HepG2 (cell line): ENCODE results near the gene SCARF1. TPM values are rescaled to one million over a fixed set of nuclear protein-coding genes. Genes with fewer than 3 reads are reported as not detected.

Source experiments
- CC2D1A ChIP-seq: sonication (generic); formaldehyde crosslinking; IDR thresholded peaks from 2 replicates; pipeline ENCODE4 v1.8.1; 2023; ENCODE audit warnings: mild to moderate bottlenecking, missing genetic modification reagents
- GZF1 ChIP-seq: sonication (generic); formaldehyde crosslinking; IDR thresholded peaks from 2 replicates; pipeline ENCODE4 v1.5.1; 2020; ENCODE audit warnings: mild to moderate bottlenecking, missing genetic modification reagents
- NCOA1 ChIP-seq: sonication (generic); formaldehyde crosslinking; IDR thresholded peaks from 2 replicates; pipeline ENCODE4 v1.9.0; 2021; ENCODE audit warnings: missing genetic modification reagents
- NR1H2 ChIP-seq: sonication (generic); formaldehyde crosslinking; IDR thresholded peaks from 2 replicates; pipeline ENCODE4 v1.8.1; 2022; ENCODE audit warnings: low read depth, missing genetic modification reagents, borderline replicate concordance
- PLSCR1 ChIP-seq: sonication (generic); formaldehyde crosslinking; IDR thresholded peaks from 2 replicates; pipeline ENCODE4 v1.5.0; 2020; ENCODE audit warnings: missing genetic modification reagents, mild to moderate bottlenecking, borderline replicate concordance
- PPARG ChIP-seq: conservative IDR thresholded peaks from 2 replicates; pipeline ENCODE4 v1.6.1; 2016; ENCODE audit warnings: missing biosample characterization, missing genetic modification reagents
- STAG1 ChIP-seq: sonication (generic); formaldehyde crosslinking; IDR thresholded peaks from 2 replicates; pipeline ENCODE4 v1.4.0; 2020; ENCODE audit warnings: missing genetic modification reagents
- STAT6 ChIP-seq: sonication (generic); formaldehyde crosslinking; IDR thresholded peaks from 2 replicates; pipeline ENCODE4 v1.4.0; 2020; ENCODE audit warnings: missing genetic modification reagents, mild to moderate bottlenecking, borderline replicate concordance
- WIZ ChIP-seq: sonication (generic); formaldehyde crosslinking; IDR thresholded peaks from 2 replicates; pipeline ENCODE4 v1.5.1; 2020; ENCODE audit warnings: mild to moderate bottlenecking, missing genetic modification reagents
- ZC3H4 ChIP-seq: sonication (generic); formaldehyde crosslinking; IDR thresholded peaks from 2 replicates; pipeline ENCODE4 v1.4.0; 2020; ENCODE audit warnings: missing genetic modification reagents, borderline replicate concordance
- ZKSCAN8 ChIP-seq: IDR thresholded peaks from 2 replicates; pipeline ENCODE4 v1.6.1; 2016; ENCODE audit warnings: borderline replicate concordance, missing genetic modification reagents, missing compliant biosample characterization
- ZNF251 ChIP-seq: sonication (generic); formaldehyde crosslinking; IDR thresholded peaks from 2 replicates; pipeline ENCODE4 v1.9.0; 2021; ENCODE audit warnings: mild to moderate bottlenecking, missing genetic modification reagents
- ZNF282 ChIP-seq: fragments of 450-650 bp; IDR thresholded peaks from 2 replicates; pipeline ENCODE4 v1.6.1; 2018; ENCODE audit not compliant: partially characterized antibody
- ZNF576 ChIP-seq: sonication (generic); formaldehyde crosslinking; IDR thresholded peaks from 2 replicates; pipeline ENCODE4 v1.4.0; 2020; ENCODE audit warnings: mild to moderate bottlenecking, missing genetic modification reagents
- ZNF703 ChIP-seq: sonication (generic); formaldehyde crosslinking; IDR thresholded peaks from 2 replicates; pipeline ENCODE4 v1.5.1; 2020; ENCODE audit warnings: missing genetic modification reagents, mild to moderate bottlenecking, moderate library complexity, borderline replicate concordance
- ZSCAN30 ChIP-seq: sonication (generic); formaldehyde crosslinking; IDR thresholded peaks from 2 replicates; pipeline ENCODE4 v1.5.0; 2020; ENCODE audit warnings: mild to moderate bottlenecking, missing genetic modification reagents
- polyA plus RNA-seq, 8 experiments: library from polyadenylated mRNA; depleted of rRNA in 3 of 8; stranded (reverse) in 7 of 8; unstranded in 1 of 8; fragments of >200 nt; fragmentation: Illumina TruSeq in 4 of 8; extraction: Trizol in 4 of 8; gene quantifications; 2 replicates each; pipeline versions ENCODE4 v1.2.1 to v1.2.3, GENCODE V29; 2011 to 2016; ENCODE audit warnings: low read depth in 4 of 8, missing spikeins in 1 of 8, mixed read lengths in 1 of 8; ENCODE audit not compliant: insufficient read depth in 1 of 8
- total RNA-seq, 5 experiments: library from RNA; depleted of rRNA; stranded (reverse); fragments of >200 nt; fragmentation: Illumina TruSeq; extraction: Trizol; gene quantifications; 2 replicates each; pipeline ENCODE4 v1.2.3, GENCODE V29; 2016; ENCODE audit warnings: low read depth in 1 of 5
- TF ChIP-seq, protein P1 (sequence below): sonication (generic); formaldehyde crosslinking; IDR thresholded peaks from 2 replicates; pipeline ENCODE4 v1.4.0; 2020; ENCODE audit warnings: mild to moderate bottlenecking, missing genetic modification reagents
- TF ChIP-seq, protein P2 (sequence below): sonication (generic); formaldehyde crosslinking; IDR thresholded peaks from 2 replicates; pipeline ENCODE4 v1.4.0; 2020; ENCODE audit warnings: mild to moderate bottlenecking, missing genetic modification reagents
- TF ChIP-seq, protein P3 (sequence below): IDR thresholded peaks from 2 replicates; pipeline ENCODE4 v1.6.1; 2012; ENCODE audit warnings: low read depth, low read length, improper control_type of control experiment
- TF ChIP-seq, protein P4 (sequence below): sonication (generic); formaldehyde crosslinking; IDR thresholded peaks from 2 replicates; pipeline ENCODE4 v1.5.1; 2020; ENCODE audit warnings: missing genetic modification reagents, mild to moderate bottlenecking, borderline replicate concordance

SCARF1 gene
- total and polyA plus RNA-seq, 2 of the 13 experiments (the other 11 are each of a cell fraction or from before 2014, with no cell fraction given) = 0.24 to 0.71 TPM

DNA sequence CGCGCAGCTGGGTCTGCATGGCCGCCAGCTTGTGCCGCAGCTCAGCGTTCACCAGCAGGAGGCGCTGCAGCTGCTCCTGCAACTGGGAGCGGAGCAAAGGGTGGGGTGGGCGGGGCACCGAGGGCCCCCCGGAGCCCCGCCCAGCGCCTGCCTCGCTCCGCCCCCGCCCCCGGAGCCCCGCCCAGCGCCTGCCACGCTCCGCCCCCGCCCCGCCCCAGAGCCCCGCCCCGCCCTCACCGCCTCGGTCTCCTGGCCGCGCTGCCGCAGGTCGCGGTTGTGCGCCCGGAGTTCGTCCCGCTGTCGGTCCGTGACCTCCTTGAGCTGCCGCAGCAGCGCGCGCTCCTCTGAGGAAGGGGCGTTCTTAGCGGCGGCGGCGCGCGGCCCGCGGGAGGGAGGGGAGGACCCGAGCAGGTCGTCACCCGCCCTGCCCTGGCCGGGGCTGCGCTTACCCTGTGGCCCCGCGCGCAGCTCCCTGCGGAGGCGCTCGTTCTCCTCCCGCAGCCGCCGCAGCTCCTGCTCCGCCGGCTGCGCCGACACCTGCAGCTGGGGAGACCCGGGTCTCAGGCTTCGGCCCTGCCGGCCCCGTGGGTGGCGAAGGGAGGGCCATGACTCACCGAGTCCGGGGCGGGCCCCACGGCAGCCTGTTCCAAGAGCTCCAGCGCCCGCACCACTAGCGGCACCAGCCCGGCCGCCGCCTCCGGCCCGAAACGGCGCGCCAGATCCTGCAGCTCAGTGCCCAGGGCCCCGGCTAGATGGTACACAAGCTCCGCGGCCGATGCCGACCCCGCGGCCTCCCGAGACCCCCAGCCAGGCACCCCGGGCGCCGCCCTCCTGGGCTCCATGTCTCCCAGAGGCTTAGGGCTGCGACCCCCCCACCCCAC lies 3.7 kb upstream of the SCARF1 start (continued):
- no peak for TF ChIP-seq ZKSCAN8 (CRISPR knock-in tag)
- TF ChIP-seq PPARG (CRISPR knock-in tag) = no peak
- peak; percentile 82 for TF ChIP-seq STAG1
- TF ChIP-seq NCOA1 (CRISPR knock-in tag) = 0 out of 2 replicates have a peak, but pooled peaks have one; percentile 58
- no peak for TF ChIP-seq ZSCAN30 (CRISPR knock-in tag)
- TF ChIP-seq, protein P1, sequence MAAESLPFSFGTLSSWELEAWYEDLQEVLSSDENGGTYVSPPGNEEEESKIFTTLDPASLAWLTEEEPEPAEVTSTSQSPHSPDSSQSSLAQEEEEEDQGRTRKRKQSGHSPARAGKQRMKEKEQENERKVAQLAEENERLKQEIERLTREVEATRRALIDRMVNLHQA = no peak
- no peak for TF ChIP-seq ZNF576 (CRISPR knock-in tag)
- TF ChIP-seq, protein P2, sequence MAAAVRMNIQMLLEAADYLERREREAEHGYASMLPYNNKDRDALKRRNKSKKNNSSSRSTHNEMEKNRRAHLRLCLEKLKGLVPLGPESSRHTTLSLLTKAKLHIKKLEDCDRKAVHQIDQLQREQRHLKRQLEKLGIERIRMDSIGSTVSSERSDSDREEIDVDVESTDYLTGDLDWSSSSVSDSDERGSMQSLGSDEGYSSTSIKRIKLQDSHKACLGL (CRISPR knock-in tag) = no peak
- no peak for TF ChIP-seq CC2D1A (CRISPR knock-in tag)
- TF ChIP-seq, protein P3, sequence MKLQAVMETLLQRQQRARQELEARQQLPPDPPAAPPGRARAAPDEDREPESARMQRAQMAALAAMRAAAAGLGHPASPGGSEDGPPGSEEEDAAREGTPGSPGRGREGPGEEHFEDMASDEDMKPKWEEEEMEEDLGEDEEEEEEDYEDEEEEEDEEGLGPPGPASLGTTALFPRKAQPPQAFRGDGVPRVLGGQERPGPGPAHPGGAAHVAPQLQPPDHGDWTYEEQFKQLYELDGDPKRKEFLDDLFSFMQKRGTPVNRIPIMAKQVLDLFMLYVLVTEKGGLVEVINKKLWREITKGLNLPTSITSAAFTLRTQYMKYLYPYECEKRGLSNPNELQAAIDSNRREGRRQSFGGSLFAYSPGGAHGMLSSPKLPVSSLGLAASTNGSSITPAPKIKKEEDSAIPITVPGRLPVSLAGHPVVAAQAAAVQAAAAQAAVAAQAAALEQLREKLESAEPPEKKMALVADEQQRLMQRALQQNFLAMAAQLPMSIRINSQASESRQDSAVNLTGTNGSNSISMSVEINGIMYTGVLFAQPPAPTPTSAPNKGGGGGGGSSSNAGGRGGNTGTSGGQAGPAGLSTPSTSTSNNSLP = no peak
- no peak for TF ChIP-seq WIZ
- no peak for TF ChIP-seq PLSCR1 (CRISPR knock-in tag)
- peak; percentile 43; the same call in 1 of the 2 replicates for TF ChIP-seq GZF1 (CRISPR knock-in tag)
- no peak for TF ChIP-seq ZNF251
- no peak for TF ChIP-seq STAT6
- TF ChIP-seq, protein P4, sequence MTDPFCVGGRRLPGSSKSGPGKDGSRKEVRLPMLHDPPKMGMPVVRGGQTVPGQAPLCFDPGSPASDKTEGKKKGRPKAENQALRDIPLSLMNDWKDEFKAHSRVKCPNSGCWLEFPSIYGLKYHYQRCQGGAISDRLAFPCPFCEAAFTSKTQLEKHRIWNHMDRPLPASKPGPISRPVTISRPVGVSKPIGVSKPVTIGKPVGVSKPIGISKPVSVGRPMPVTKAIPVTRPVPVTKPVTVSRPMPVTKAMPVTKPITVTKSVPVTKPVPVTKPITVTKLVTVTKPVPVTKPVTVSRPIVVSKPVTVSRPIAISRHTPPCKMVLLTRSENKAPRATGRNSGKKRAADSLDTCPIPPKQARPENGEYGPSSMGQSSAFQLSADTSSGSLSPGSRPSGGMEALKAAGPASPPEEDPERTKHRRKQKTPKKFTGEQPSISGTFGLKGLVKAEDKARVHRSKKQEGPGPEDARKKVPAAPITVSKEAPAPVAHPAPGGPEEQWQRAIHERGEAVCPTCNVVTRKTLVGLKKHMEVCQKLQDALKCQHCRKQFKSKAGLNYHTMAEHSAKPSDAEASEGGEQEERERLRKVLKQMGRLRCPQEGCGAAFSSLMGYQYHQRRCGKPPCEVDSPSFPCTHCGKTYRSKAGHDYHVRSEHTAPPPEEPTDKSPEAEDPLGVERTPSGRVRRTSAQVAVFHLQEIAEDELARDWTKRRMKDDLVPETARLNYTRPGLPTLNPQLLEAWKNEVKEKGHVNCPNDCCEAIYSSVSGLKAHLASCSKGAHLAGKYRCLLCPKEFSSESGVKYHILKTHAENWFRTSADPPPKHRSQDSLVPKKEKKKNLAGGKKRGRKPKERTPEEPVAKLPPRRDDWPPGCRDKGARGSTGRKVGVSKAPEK (CRISPR knock-in tag) = no peak
- no peak for TF ChIP-seq ZNF282
- TF ChIP-seq ZNF703 (CRISPR knock-in tag) = no peak
- no peak for TF ChIP-seq ZC3H4 (CRISPR knock-in tag)
- no peak for TF ChIP-seq NR1H2
